PC-9 (cell line): ENCODE data around the gene ARHGAP8.

Experiments
- EZH2 ChIP-seq: fragments of 200-600 bp; sonication (generic); IDR thresholded peaks from 2 replicates; pipeline ENCODE4 v1.8.0; 2017; ENCODE audit warnings: antibody characterized with exemption, low read depth
- TF ChIP-seq, protein P1 (sequence below): fragments of 200-600 bp; sonication (generic); conservative IDR thresholded peaks from 2 replicates; pipeline ENCODE4 v1.6.1; 2017; ENCODE audit warnings: mixed run types, antibody characterized with exemption, mild to moderate bottlenecking, moderate library complexity

DNA sequence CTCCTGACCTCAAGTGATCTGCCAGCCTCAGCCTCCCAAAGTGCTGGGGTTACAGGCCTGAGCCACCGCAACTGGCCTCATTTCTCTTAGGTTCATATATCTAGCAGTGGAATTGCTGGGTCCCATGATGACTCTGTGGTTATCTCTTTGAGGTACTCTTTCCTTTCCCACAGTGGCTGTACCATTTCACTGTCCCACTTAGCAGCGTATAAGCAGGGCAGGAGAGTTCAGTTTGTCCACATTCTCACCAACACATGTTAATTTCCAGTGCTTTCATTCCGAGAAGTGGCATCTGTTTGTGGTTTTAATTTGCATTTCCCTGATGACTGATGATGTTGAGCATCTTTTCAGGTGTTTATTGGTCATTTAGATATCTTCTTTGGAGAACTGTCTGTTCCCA is 34.0 kb upstream of the ARHGAP8 start:
- TF ChIP-seq, protein P1, sequence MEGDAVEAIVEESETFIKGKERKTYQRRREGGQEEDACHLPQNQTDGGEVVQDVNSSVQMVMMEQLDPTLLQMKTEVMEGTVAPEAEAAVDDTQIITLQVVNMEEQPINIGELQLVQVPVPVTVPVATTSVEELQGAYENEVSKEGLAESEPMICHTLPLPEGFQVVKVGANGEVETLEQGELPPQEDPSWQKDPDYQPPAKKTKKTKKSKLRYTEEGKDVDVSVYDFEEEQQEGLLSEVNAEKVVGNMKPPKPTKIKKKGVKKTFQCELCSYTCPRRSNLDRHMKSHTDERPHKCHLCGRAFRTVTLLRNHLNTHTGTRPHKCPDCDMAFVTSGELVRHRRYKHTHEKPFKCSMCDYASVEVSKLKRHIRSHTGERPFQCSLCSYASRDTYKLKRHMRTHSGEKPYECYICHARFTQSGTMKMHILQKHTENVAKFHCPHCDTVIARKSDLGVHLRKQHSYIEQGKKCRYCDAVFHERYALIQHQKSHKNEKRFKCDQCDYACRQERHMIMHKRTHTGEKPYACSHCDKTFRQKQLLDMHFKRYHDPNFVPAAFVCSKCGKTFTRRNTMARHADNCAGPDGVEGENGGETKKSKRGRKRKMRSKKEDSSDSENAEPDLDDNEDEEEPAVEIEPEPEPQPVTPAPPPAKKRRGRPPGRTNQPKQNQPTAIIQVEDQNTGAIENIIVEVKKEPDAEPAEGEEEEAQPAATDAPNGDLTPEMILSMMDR, result no peak
- TF ChIP-seq EZH2, result no peak
